Stimulated activated CD4-positive, alpha-beta T cell treated with anti-CD3 and anti-CD28 coated beads, Interleukin-1b, Interleukin-23, amount 100 ng/mL, for 24 hours (primary cell): ENCODE measurements around the gene LRRC61.
"Not testable (repeated sequence)": the region's sequence is repeated elsewhere in the genome, so short reads cannot be mapped to it uniquely, and the experiment has no call there.

ENCODE experiments used
- DNase-seq, 4 experiments: peaks; one replicate each; pipeline ENCODE4 v3.0.0-alpha.2; 2020; ENCODE audit warnings: low read depth in 4 of 4, low spot score in 1 of 4

Gene LRRC61

DNA sequence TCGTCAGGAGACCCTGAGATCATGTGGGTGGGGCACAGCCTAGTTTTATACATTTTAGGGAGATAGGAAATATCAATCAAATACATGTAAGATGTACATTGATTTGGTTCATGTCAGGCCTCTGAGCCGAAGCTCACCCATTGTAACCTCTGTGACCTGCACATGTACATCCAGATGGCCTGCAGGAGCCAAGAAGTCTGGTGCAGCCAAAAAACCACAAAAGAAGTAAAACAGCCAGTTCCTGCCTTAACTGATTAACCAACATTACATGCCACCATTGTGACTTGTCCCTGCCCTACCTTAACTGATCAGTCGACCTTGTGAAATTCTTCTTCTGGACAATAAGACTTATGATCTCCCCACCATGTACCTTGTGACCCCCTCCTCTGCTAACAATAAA lies 16.0 kb upstream of the LRRC61 start:
- DNase-seq, result no peak

DNA sequence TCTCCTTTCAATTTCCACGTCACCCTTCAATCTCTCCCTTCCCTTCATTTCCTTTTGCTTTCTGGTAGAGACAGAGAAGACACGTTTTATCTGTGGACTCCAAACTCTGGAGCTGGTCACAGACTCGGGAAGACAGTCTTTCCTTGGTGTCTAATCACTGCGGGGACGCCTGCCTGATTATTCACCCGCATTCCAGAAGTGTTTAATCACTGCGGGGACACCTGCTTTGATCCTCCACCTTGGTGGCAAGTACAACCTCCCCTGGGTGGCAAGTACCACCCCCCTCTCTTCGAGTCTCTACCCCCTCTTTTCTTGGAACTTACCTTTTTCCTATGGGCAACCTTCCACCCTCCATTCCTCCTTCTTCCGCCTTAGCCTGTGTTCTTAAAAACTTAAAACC lies 15.3 kb upstream of the LRRC61 start:
- no peak for DNase-seq

DNA sequence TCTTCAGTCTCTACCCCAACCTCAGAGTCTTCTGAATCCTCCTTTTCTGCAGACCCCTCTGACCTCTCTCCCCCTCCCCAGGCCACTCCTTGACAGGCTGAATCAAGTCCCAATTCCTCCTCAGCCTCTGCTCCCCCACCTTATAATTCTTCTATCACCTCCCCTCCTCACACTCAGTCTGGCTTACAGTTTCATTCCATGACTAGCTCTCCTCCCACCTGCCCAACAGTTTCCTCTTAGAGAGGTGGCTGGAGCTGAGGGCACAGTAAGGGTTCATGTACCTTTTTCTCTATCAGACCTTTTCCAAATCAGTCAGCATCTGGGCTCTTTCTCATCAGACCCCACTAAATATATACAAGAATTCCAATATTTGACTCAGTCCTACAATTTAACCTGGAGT lies 14.6 kb upstream of the LRRC61 start:
- no peak for DNase-seq

DNA sequence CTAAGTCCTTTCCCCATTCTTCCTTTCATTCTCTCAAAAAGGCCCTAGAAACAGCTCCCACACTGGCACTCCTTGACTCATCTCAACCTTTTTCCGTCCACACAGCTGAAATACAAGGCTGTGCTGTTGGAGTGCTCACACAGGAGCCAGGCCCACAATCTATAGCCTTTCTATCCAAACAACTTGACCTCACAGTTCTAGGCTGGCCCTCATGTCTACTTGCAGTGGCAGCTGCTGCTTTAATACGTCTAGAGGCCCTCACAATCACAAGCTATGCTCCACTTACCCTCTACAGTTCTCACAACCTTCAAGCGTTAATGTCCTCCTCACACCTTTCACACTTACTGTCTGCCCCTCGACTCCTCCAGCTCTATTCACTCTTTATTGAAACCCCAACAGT lies 12.0 kb upstream of the LRRC61 start:
- DNase-seq, result no peak

DNA sequence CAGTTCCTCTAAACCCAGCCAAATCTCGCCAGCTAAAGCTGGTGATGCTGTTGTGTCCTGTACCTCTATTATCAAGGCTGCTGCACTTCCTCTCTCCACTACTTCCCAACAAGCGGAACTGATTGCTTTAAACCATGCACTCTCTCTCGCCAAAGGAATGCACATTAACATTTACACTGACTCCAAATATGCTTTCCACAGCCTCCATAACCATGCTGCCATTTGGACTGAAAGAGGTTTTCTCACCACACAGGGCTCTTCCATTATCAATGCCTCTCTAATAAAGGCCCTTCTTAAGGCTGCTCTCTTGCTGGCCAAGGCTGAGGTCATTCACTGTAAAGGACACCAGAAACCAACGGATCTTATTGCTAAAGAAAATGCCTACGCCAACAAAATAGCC lies 11.4 kb upstream of the LRRC61 start:
- DNase-seq, result no peak

DNA sequence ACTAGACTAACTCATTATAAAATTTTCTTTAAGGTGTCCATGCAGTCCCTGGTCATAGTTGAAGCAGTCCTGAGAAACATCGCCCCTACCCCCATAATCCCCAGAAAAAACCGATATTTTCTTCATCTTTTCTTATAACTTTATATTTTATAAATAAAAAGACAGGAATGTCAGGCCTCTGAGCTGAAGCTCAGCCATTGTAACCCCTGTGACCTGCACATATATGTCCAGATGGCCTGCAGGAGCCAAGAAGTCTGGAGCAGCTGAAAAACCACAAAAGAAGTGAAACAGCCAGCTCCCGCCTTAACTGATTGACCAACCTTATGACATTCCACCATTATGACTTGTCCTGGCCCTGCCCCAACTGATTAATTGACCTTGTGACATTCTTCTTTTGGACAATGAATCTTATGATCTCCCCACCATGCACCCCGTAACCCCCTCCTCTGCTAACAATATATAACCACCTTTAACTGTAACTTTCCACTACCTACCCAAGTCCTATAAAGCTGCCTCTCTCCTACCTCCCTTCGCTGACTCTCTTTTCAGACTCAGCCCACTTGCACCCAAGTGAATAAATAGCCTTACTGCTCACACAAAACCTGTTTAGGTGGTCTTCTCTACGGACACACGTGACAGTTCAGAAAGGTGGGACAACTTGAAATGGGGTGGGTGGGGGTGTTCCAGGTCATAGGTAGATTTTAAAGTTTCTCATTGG lies 10.3 kb upstream of the LRRC61 start:
- not testable (repeated sequence) for DNase-seq

DNA sequence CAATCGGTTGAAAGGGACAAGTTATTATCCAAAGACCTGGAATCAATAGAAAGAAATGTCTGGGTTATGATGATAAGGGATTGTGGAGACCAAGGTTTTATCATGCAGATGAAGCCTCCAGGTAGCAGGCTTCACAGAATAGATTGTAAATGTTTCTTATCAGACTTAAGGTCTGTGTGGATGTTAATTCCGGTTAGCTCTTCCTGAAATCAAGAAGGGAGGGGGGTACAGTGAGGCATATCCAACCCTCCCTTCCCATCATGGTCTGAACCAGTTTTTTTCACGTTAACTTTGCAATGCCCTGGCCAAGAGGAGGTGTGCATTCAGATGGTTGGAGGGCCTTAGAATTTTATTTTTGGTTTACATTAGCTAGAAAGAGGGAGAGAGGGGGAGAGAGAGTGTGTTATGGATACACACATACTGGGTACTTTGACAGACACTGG lies 9.8 kb upstream of the LRRC61 start:
- DNase-seq, result no peak

DNA sequence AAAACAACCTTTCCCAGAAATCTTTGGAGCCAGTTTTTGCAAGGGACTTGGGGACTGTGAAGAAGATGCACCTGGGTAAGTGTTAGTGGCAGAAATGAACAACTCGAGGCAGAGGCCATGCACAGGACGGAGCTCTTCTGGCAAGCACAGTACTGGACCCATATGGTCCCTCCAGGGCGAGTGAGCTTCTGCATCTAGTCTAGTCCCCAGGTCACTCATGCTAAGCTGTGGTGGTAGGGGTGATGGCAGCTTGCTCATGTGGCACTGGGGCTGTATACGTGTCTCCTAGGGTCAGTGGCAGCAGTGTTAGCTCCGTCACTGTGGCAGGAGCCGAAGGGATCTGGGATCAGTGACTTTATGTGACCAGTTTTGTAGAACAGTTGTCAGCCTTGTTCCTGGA lies 9.3 kb upstream of the LRRC61 start:
- no peak for DNase-seq

DNA sequence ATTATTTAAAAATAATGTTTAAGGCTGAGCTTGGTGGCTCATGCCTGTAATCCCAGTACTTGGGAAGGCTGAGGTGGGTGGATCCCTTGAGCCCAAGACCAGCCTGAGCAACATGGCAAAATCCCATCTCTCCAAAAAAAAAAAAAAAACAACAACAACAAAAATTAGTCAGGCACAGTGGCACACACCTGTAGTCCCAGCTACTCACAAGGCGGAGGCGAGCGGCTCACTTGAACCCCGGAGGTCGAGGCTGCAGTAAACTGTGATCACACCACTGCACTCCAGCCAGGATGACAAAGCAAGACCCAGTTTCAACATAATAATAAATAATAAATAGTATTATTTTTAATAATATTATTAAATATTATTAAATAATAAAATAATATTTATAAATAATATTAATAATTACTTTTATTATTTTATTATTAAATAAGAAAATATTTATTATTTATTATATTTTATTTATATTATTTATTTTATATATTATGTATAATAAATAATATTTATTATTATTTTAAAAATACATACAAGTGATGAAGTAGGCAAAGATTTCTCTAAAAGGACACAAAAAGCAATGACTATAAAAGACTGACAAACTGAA lies 8.4 kb upstream of the LRRC61 start:
- no peak for DNase-seq

DNA sequence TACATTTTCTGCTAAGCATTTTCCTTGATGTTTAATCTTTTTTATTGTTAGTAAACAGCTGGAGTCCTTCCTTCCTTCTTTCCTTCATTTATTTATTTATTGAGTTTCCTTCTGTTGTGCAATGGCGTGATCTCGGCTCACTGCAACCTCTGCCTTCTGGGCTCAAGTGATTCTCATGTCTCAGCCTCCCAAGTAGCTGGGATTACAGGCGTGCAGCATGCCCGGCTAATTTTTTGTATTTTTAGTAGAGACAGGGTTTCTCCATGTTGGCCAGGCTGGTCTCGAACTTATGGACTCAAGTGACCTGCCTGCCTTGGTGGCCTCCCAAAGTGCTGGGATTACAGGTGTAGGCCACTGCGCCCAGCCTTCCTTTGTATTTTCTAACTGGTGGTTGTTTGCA lies 6.2 kb upstream of the LRRC61 start:
- not testable (repeated sequence) for DNase-seq

DNA sequence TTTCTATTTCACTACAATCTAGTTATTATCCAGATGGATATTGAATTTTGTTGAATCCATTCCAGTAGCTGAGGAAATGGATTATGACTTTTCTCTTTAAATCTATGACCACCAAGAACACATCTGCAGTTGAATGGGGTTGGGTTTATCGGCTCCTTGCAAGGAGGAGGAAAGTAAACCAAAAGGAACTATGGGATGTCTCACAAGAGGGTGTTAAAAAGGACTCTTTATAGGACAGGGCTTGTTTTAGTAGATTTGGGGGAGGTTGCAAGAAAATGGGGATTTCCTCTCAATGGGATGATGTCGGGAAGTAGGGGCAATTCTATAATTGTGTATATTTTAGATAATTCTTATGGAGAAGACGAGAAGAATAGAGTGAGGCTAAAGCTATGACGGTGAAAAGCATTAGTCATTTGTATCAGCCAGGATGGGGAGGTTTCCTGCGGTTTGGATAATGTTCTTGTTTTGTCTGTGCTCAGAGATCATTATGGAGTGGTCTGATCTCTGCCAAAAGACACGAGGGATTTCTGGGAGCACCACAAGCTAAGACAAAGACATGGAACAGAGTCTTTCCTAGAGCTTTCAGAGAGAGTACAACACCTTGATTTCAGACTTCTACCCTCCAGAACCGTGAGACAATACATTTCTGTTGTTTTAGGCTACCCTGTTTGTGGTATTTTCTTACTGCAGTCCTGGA lies 5.3 kb upstream of the LRRC61 start:
- DNase-seq, result no peak

DNA sequence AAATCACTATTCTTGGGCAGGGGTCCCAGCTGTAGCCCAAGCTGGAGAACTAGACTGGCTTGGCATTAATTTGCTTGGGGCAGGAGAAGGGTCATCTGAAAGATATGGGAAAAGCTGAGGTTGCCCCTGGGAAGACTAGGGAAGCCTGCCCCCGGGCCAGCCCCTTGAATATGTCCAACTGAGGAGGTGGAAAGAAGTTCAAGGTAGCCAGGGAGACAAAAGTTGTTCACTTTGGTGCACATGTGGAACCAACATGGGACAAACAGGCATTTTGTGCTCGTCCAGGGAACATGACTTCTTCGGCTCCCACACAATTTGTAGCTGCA lies 1.4 kb upstream of the LRRC61 start:
- no peak for DNase-seq

DNA sequence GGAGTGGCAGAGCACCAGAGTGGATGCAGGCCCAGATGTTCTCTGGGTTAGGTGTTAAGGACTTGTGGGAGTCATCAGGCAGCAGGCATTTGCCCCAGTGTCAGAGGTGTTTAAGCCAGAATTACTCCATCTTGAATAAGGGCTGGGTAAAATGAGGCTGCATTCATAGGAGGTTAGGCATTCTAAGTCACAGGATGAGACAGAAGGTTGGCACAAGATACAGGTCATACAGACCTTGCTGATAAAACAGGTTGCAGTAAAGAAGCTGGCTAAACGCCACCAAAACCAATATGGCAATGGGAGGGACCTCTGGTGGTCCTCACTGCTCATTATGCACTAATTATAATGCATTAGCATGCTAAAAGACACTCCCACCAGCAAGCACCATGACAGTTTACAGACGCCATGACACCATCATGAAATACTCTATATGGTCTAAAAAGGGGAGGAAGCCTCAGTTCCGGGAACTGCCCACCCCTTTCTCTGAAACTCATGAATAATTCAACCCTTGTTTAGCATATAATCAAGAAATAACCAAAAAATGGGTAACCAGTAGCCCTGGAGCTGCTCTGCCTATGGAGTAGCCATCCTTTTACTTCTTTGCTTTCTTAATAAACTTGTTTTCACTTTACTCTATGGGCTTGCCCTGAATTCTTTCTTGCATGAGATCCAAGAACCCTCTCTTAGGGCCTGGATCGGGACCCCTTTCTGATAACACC lies 882 bp upstream of the LRRC61 start:
- peak in 3 of 4 experiments; percentile 24 to 49 (median 43) for DNase-seq

DNA sequence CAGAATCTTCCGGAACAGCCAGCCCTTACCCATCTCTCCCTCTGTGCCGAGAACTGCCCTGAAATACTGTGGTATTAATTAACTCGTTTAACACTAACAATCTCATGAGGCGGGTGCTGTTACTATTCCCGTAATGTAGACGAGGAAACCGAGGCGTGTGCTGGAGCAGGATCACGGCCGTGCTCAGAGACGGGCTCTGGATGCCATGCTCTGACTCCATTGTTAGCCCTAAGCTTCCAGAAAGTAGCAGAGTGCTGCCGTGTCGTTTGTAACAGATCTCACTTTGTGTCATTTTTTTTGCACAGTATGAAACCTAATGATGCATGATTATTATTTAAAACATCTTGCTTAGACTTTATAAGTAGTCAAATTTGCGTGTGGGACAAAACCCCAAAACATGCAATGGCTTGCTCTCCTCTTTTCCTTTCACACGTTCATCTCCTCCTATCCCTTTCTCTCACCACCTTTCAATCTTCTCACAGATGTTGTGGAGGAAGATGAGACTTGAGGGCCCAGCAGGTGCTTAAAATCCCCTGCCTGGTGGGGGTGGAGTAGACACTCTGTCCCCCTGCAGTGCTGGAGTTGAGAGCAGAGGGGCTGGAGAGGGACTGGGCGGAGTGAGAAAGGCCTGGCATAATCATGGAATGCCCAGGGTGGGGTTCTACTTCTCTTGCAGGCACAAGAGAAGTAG lies 672 bp downstream of the LRRC61 start:
- DNase-seq, result no peak

DNA sequence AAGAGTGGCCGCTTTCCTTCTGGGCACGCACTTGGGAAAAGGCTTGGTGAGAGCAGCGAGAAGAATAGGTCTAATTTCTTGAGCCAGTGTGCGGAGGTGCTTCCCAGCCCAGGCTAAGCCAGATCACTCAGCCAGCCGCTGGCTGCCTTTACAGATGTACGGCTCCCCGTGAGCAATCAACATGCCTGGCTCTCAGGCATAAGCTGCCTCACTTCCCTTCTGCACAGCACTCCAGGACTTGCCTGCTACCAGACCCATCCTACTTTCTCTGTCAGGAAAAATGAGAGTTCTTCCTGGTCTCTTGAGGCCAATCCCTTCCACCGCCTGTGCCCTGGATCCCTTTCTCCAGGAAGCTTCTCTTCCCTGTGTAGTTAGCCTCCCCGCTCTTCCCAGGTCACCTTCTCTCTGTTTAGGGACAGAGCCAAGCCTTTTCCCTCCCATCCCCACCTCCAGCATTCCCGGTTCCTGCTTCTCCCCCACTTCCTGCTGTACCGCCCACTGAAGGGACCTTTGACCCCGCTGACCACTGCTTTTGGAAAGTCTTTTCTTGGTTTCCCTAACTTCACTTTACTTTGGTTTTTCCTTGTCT lies 1.3 kb downstream of the LRRC61 start:
- DNase-seq, result no peak

DNA sequence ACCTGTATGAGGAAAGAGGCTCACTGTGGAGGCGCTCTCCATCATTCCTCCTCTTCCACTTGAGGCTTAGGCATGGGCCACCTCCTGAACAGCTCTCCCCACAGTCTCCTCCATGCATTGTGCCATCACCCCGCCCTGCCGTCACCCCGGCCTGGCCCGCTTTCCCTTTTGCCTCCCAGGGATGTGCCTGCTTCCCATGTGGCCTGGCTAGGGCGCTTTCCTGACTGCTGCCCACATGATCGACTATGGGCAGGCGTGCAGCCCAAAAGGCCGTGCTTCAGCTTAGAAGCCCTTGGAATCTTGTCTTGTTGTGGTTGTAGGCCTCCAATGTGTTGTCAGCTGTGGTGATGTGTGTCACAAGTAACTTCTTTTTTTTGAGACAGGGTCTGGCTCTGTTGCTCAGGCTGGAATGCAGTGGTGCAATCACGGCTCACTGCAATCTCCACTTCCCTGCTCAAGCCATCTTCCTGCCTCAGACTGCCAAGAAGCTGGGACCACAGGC lies 2.0 kb downstream of the LRRC61 start:
- DNase-seq, result no peak

DNA sequence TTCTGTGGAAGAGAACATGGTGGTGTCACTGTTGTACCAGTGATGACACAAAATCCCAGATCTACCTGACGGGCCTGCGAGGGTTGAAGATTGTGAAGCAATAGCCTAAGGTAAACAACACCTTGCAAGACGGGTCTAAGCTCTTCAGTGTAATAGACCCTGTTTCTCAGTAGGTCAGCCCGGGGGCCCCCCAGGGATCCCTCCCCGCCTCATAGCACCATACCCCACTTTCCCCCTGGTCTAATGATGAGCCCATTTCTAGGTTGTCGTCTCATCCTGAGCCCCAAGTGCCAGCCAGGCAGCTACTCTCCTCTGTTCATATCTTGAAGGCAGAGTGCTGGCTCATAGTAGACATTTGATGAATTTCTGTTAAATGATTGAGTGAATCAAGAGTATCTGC lies 2.7 kb downstream of the LRRC61 start:
- DNase-seq, result no peak

DNA sequence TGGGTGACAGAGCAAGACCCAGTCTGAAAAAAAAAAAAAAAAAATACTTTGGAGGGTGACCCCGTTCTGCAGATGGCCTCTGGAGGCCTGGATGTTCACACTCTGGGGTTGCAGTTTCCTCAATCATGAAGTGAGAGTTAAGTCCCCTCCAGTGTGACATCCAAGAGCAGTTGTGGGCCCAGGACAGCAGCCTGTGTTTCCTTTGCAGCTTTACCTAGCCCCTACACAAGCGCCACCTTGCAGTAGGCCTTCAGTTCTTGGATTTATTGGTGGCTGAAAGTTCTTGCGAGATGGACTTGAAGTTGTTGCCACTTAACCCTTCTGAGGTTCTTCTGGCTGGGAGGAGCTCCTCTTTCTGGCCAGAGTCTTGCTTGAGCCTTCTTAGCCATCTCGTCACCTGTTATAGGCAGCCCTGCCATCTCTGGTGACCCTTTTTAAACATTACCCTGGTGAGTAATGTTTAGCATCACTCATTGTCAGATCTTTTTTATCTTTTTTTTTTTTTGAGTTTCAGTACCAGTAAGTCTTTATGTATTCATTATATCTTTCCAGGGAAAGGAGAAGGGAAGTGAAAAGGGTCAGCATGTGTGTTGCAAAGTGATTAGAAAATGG lies 3.6 kb downstream of the LRRC61 start:
- no peak for DNase-seq

DNA sequence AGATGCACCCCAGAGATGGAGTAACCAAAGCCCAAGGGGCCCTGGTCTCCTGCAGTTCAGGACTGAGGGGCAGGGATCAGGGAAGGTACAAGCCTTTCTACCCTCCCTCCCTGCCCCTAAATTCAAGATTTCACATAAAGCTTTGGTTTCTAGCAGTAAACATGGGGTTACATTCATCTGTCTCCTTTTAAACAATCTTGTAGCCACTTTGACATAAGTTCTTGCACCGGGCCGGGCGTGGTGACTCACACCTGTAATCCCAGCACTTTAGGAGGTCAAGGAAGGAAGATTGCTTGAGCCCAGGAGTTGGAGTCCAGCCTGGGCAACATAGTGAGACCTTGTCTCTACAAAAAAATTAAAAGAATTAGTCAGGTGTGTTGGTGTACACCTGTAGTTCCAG lies 4.2 kb downstream of the LRRC61 start:
- DNase-seq, result no peak

DNA sequence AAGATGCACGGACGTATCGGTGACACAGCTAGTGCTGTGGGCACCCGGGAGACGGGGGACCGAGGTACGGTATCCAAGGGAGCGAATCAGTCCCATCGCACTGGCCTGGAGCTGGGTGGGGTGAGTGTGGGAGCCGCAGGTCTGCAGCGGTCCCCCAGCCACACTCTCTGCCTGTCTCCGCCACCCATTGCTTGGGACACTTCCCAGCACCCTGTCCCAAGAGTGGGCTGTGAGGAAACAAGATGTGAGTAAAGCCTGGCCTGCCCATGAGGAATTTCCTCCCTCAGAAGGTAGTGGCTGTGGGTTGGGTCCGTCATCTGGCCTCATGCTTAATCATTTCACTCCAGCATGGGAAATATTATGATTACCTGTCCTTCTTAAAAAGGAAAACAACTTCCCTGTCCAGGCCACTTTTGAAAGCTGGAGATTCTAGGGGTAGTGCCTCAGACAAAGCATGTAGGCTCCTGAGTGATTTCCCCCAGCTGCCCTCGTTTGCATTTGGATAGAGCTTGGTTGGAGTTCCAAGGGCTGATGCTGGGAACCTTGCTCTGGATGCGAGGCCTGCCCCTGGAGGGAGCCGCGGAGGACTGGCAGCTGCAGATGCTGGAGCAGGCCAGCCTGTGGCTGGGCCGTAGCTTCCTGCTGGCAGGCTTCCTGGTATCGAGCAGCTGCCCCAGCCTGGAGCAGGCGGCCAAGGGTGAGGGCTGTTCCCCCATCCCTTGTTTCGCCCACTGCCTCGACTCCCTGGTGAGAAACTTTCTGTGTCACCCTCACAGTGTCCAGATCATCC lies 6.4 kb downstream of the LRRC61 start:
- DNase-seq, result no peak
